IPS-NIHi7 (cell line): ENCODE data around the gene RNASEH1.
"Not testable (repeated sequence)": the region's sequence is repeated elsewhere in the genome, so short reads cannot be mapped to it uniquely, and the experiment has no call there.

ENCODE experiments used
- DNase-seq: peaks from one replicate; pipeline ENCODE4 v3.0.0; 2012; ENCODE audit warnings: mixed read lengths; ENCODE audit errors: extremely low spot score

RNASEH1 gene

GRCh38 chr2:3589086-3589485 is 31.0 kb upstream of the RNASEH1 start:
- DNase-seq, result no peak

DNA sequence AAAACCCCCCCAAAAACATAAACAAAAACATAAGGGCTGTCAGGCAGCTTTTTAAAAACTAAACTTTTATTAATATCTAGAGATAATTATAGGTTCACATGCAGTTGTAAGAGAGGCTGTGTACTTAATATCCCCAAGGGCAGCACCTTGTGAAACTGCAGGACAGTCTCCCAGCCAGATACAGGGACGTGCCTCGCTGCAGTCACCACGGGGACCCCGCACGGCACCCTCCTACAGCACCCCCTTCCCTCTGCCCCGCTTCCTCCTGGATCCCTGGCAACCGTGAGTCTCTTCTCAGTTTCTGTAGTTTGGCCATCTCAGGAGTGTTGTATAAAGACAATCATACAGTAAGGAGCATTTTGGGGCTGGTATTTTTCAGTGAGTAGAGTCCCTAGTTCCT is 30.0 kb upstream of the RNASEH1 start:
- DNase-seq, result no peak

DNA sequence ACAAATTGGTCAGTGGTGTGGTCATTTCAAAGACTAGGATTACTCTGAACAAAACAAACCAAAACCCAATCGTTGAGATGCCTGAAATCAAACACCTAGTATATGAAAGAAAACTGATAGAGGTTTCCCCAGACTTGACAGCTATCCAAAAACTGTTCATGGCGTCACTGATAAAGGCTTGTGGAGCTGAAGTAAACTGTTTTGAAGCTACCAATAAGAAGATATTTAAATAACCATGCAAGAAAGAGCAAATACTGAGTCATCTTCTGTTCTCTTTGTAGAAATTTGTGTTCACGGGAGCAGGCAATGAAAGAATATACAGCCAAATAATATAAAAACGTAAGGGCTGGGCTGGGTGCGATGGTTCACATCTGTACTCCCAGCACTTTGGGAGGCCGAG is 29.3 kb upstream of the RNASEH1 start:
- DNase-seq, result no peak

GRCh38 chr2:3587021-3587420 is 28.9 kb upstream of the RNASEH1 start:
- no peak for DNase-seq

- DNase-seq, result no peak
Observed at GRCh38 chr2:3586220-3586619, 28.1 kb upstream of the RNASEH1 start.

DNA sequence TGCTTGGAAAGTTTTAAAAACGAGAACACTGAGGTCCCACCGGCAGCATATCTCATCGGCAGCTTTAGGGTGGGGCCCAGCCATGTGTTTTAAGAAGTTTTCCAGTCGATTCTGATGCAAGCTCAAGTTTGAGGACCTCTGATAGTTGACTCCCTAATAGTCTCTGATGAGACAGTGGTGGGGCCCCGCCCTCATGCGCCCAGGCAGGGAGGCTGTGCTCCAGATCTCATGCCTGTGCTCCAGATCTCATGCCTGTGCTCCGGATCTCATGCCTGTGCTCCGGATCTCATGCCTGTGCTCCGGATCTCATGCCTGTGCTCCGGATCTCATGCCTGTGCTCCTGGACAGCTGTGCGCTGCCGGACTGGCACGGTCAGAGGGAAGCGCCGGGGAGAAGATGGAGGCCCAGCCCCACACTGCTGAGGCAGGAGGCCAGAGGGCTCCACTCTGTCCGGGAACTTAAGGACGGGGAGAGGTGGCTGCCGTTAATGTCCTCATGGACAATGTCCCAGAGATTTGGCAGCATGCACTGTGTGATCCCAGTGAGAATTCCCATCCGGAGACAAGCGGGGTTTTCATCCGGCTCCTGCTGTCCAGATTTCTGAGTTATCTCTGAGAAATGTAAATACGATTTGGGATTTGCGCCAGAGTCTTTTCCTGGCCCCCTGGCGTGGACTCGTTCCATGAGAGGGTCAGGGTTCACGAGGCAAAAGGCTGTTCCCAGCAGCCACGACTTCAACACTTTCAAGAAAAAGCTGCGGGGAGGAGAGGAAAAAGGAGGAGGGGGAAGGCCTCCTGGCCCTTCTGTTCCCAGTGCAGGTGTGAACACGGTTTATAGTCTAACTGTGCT is 27.4 kb upstream of the RNASEH1 start:
- DNase-seq, result no peak

DNA sequence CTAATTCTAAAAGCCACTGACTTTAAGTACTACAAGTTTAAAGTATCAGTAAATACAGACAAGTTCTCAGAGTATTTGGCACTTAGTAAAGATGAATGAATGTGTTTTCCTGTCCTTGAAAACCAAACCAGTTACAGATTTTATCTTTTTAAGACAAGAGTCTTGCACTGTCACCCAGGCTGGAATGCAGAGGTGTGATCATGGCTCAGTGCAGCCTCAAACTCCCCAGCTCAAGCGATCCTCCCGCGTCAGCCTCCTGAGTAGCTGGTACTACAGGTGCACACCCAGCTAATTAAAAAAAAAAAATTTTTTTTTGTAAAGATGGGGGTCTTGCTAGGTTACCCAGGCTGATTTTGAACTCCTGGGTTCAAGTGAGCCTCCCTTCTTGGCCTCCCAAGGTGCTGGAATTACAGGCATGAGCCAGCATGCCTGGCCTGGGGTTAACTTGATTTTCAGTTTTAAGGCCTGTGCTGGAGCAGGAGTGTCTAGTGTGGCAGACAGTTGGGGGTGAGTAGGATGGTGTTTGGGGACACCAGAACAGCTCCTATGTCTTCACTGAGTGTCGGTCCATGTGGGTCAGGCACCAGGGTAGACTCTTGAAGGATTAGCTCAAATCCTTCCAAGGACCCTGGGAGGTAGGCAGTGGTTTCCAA is 26.6 kb upstream of the RNASEH1 start:
- DNase-seq, result no peak

- no peak for DNase-seq
Observed at GRCh38 chr2:3584076-3584475, 25.9 kb upstream of the RNASEH1 start.

- DNase-seq, result no peak
Observed at GRCh38 chr2:3581367-3582262, 23.5 kb upstream of the RNASEH1 start.

DNA sequence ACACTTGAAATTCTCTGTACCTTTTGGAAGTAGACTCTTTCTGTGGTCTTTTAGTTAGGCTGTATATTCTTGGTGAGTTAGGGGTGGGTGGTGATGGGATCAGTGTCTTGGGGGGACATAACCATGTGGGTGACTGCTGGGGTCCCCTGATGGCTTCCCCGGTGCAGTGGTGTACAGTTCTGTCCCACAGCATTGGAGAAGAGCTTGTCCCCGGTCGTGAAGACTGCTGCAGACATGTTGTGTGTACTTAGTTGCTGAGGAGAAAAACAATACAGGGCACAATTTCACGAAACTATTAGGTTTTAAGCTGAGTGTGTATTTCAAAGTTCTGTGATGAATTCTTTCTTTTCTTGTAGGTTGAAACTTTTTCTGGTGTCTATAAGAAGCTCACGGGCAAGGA is 22.3 kb upstream of the RNASEH1 start:
- no peak for DNase-seq

DNA sequence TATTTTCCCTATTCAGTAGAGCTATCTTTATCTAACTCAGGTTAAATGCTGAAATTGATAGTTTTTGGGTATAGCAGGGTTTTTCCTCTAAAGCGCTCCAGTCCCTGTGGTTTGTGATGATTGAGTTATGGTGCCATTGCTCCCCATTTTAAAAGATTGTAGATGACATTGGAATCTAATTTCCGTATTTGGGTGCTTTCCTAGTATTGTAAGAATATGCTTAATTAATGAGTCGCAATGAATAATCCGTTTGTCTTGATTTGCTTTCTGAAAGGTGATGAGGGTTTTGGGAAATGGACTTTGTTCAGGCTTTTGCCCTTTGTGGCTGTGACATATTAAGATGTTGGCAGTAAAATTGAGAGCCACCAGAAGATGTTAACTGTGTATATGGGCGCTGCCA is 20.9 kb upstream of the RNASEH1 start:
- DNase-seq, result no peak

- not testable (repeated sequence) for DNase-seq
Observed at GRCh38 chr2:3576263-3576630, 18.1 kb upstream of the RNASEH1 start.

GRCh38 chr2:3575534-3576262 is 17.6 kb upstream of the RNASEH1 start:
- DNase-seq, result no peak

- DNase-seq, result no peak
Observed at GRCh38 chr2:3574155-3574554, 16.0 kb upstream of the RNASEH1 start.

GRCh38 chr2:3572620-3573019 is 14.5 kb upstream of the RNASEH1 start:
- DNase-seq, result no peak

- no peak for DNase-seq
Observed at GRCh38 chr2:3571284-3571683, 13.2 kb upstream of the RNASEH1 start.

- not testable (repeated sequence) for DNase-seq
Observed at GRCh38 chr2:3569656-3570055, 11.5 kb upstream of the RNASEH1 start.

GRCh38 chr2:3566806-3567205 is 8.7 kb upstream of the RNASEH1 start:
- no peak for DNase-seq

DNA sequence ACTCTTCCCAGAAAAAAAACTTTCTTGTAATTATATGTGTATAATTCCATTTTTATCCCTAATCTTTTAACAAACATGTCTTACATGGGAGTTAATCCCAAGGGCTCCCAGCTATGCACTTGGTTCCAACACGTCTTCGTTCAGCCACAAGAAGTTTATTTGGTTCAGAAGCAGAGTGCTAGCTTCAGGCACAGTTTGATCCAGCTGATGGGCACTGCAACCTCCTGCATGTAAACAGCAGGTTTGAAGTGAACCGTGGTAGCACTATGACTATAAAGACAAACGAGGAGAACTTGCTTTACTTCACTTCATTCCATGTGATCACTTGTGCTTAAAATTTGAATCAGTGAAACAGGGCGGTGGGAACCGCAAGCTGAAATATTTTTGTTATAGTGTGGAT is 7.0 kb upstream of the RNASEH1 start:
- no peak for DNase-seq

- DNase-seq, result no peak
Observed at GRCh38 chr2:3563521-3563976, 5.4 kb upstream of the RNASEH1 start.

GRCh38 chr2:3557639-3558204 is 411 bp downstream of the RNASEH1 start:
- no peak for DNase-seq
